ENCODE measurements around the gene FAM107B.

- TF ChIP-seq GABPA (IDR thresholded peaks at IDR 0.05 in 1 of 2, conservative IDR thresholded peaks at IDR 0.05 in 1 of 2), result no peak
- TF ChIP-seq TAF1 (conservative IDR thresholded peaks at IDR 0.05), result no peak
- no peak for TF ChIP-seq CTCF (IDR thresholded peaks at IDR 0.05; ENCODE audit: low read depth, low read length, missing input control)
- no peak for TF ChIP-seq FOXA2 (IDR thresholded peaks at IDR 0.05)
- no peak for TF ChIP-seq RAD21 (IDR thresholded peaks at IDR 0.05)
- no peak for TF ChIP-seq ATF3 (IDR thresholded peaks at IDR 0.05)
Observed at GRCh38 chr10:14476641-14477407, 297.9 kb downstream of the FAM107B start.
